ENCODE results near the gene NEDD8. TPM values are rescaled to one million over a fixed set of nuclear protein-coding genes. Genes with fewer than 3 reads are reported as not detected.

Gene NEDD8
- total and polyA plus RNA-seq, 4 donors = 32.3 to 136 (median 78.1) TPM

DNA sequence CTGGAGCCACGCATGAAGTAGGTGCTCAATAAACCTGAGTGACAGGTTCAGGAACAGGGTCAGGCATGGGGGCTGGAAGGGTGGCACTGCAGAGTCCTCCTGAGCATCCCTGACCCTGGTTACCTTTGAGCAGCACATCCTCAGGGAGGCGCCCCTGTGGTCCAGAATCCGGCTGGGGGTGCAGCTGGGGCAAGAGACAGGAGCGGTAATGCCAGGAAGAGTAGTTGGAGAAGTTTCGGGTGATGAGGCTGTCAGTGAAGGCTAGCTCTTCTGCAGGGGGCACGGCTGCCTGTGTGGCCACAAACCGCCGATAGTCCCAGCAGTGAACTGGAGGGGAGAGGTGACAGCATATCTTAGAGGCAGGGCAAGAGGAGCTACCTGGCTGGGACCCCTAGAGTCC is 37.2 kb upstream of the NEDD8 start:
- H3K36me3 ChIP-seq (ENCODE audit: control insufficient read depth in 4 of 4, insufficient read depth in 3 of 4, low read depth in 1 of 4, low read length in 3 of 4) = peaks cover 0 to 38% (median 10%) of the 10 kb centered on the region in 4 donors
- H3K27me3 ChIP-seq (ENCODE audit: control insufficient read depth in 4 of 4, insufficient read depth in 4 of 4, low read length in 3 of 4) = no peaks in the 10 kb centered on the region
- no peak for DNase-seq (ENCODE audit: low spot score)
- TF ChIP-seq, protein P1, sequence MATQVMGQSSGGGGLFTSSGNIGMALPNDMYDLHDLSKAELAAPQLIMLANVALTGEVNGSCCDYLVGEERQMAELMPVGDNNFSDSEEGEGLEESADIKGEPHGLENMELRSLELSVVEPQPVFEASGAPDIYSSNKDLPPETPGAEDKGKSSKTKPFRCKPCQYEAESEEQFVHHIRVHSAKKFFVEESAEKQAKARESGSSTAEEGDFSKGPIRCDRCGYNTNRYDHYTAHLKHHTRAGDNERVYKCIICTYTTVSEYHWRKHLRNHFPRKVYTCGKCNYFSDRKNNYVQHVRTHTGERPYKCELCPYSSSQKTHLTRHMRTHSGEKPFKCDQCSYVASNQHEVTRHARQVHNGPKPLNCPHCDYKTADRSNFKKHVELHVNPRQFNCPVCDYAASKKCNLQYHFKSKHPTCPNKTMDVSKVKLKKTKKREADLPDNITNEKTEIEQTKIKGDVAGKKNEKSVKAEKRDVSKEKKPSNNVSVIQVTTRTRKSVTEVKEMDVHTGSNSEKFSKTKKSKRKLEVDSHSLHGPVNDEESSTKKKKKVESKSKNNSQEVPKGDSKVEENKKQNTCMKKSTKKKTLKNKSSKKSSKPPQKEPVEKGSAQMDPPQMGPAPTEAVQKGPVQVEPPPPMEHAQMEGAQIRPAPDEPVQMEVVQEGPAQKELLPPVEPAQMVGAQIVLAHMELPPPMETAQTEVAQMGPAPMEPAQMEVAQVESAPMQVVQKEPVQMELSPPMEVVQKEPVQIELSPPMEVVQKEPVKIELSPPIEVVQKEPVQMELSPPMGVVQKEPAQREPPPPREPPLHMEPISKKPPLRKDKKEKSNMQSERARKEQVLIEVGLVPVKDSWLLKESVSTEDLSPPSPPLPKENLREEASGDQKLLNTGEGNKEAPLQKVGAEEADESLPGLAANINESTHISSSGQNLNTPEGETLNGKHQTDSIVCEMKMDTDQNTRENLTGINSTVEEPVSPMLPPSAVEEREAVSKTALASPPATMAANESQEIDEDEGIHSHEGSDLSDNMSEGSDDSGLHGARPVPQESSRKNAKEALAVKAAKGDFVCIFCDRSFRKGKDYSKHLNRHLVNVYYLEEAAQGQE (IDR thresholded peaks at IDR 0.05) = no peak
- TF ChIP-seq FOXA1 (IDR thresholded peaks at IDR 0.05) (no peak), GABPA (IDR thresholded peaks at IDR 0.05 in 1 of 2, conservative IDR thresholded peaks at IDR 0.05 in 1 of 2) (no peak), EGR1 (IDR thresholded peaks at IDR 0.05; ENCODE audit: low read depth in 2 of 2) (no peak), FOXA2 (IDR thresholded peaks at IDR 0.05) (no peak), NR2F2 (IDR thresholded peaks at IDR 0.05) (no peak), HNF4G (IDR thresholded peaks at IDR 0.05) (no peak), ZBTB33 (IDR thresholded peaks at IDR 0.05) (no peak), RAD21 (IDR thresholded peaks at IDR 0.05) (no peak)
- TF ChIP-seq, protein P2, sequence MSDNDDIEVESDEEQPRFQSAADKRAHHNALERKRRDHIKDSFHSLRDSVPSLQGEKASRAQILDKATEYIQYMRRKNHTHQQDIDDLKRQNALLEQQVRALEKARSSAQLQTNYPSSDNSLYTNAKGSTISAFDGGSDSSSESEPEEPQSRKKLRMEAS (IDR thresholded peaks at IDR 0.05) = no peak
- H3K4me1 ChIP-seq (ENCODE audit: control insufficient read depth in 4 of 4, insufficient read depth in 4 of 4, low read length in 3 of 4) = peaks cover 1 to 19% (median 4%) of the 10 kb centered on the region in 4 donors
- 95% methylated on average over 8 of the region's 8 CpGs for WGBS
- H3K4me3 ChIP-seq (ENCODE audit: low read depth in 1 of 3, low read length in 3 of 3) = no peak overlapping the region
- no peak overlapping the region for H3K9ac ChIP-seq (ENCODE audit: low read depth in 1 of 2, low read length in 2 of 2)
- H3K9me3 ChIP-seq (ENCODE audit: control insufficient read depth in 4 of 4, low read length in 3 of 4) = no peaks in the 10 kb centered on the region
- no peak overlapping the region for H3K27ac ChIP-seq (ENCODE audit: low read depth in 1 of 2, low read length in 2 of 2)

DNA sequence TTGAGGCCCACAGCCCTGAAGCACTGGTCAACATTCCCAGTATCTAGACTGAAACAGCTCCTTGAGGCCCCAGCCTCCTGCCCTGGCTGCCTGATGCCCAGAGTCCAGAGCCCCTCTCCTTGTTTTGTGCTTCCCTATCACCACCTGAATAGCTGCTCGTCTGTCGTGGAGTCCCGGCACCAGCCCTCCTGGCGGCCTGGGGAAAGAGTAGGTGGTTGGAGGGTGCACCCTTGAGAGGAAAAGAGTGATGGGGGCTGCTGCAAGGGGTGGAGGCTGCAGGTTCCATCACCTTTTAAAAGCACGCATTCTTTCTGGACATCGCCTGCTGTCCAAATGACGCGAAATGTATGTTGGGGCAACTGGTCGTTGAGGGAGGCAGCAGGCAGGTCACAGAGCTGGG is 36.1 kb upstream of the NEDD8 start:
- Histone ChIP-seq H3K27me3 (ENCODE audit: control insufficient read depth in 4 of 4, insufficient read depth in 4 of 4, low read length in 3 of 4) (no peaks in the 10 kb centered on the region), H3K27ac (ENCODE audit: low read depth in 1 of 2, low read length in 2 of 2) (no peak overlapping the region), H3K9me3 (ENCODE audit: control insufficient read depth in 4 of 4, low read length in 3 of 4) (no peaks in the 10 kb centered on the region), H3K36me3 (ENCODE audit: control insufficient read depth in 4 of 4, insufficient read depth in 3 of 4, low read depth in 1 of 4, low read length in 3 of 4) (peaks cover 0 to 38% (median 10%) of the 10 kb centered on the region in 4 donors), H3K9ac (ENCODE audit: low read depth in 1 of 2, low read length in 2 of 2) (no peak overlapping the region), H3K4me3 (ENCODE audit: low read depth in 1 of 3, low read length in 3 of 3) (no peak overlapping the region), H3K4me1 (ENCODE audit: control insufficient read depth in 4 of 4, insufficient read depth in 4 of 4, low read length in 3 of 4) (peaks cover 1 to 11% (median 4%) of the 10 kb centered on the region in 4 donors)
- TF ChIP-seq, protein P2 (IDR thresholded peaks at IDR 0.05) = no peak
- WGBS = 93% methylated on average over 9 of the region's 9 CpGs
- no peak for DNase-seq (ENCODE audit: low spot score)

DNA sequence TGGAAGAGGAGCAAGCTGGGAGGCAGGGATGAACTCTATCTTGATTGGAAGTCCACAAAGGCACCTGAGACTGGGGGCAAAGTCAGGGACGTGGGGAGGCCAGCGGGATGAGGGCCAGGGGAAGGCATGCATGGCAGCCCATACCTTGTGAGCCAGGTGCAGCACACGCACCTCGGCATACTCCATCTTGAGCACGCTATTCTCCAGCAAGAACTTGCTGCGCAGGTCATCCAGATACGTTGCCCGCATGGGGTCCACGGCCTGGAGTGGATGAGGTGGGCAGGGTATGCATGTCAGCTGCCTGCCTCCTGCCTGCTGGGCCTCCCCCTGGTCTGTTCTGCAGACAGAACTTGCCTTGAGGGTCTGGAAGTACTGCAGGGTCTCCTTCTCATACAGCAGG is 35.3 kb upstream of the NEDD8 start:
- no peak for DNase-seq (ENCODE audit: low spot score)
- TF ChIP-seq, protein P1 (IDR thresholded peaks at IDR 0.05) = no peak
- no peak for TF ChIP-seq SP1 (IDR thresholded peaks at IDR 0.05)
- TF ChIP-seq, protein P3, sequence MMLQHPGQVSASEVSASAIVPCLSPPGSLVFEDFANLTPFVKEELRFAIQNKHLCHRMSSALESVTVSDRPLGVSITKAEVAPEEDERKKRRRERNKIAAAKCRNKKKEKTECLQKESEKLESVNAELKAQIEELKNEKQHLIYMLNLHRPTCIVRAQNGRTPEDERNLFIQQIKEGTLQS (IDR thresholded peaks at IDR 0.05) = no peak
- no peak for TF ChIP-seq NR2F2 (IDR thresholded peaks at IDR 0.05)
- TF ChIP-seq GABPA (IDR thresholded peaks at IDR 0.05 in 1 of 2, conservative IDR thresholded peaks at IDR 0.05 in 1 of 2) = no peak
- no peak for TF ChIP-seq FOXA2 (IDR thresholded peaks at IDR 0.05)
- TF ChIP-seq, protein P2 (IDR thresholded peaks at IDR 0.05) = no peak
- TF ChIP-seq, protein P4, sequence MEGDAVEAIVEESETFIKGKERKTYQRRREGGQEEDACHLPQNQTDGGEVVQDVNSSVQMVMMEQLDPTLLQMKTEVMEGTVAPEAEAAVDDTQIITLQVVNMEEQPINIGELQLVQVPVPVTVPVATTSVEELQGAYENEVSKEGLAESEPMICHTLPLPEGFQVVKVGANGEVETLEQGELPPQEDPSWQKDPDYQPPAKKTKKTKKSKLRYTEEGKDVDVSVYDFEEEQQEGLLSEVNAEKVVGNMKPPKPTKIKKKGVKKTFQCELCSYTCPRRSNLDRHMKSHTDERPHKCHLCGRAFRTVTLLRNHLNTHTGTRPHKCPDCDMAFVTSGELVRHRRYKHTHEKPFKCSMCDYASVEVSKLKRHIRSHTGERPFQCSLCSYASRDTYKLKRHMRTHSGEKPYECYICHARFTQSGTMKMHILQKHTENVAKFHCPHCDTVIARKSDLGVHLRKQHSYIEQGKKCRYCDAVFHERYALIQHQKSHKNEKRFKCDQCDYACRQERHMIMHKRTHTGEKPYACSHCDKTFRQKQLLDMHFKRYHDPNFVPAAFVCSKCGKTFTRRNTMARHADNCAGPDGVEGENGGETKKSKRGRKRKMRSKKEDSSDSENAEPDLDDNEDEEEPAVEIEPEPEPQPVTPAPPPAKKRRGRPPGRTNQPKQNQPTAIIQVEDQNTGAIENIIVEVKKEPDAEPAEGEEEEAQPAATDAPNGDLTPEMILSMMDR (IDR thresholded peaks at IDR 0.05; ENCODE audit: low read depth, low read length, missing input control) = no peak
- TF ChIP-seq FOXA1 (IDR thresholded peaks at IDR 0.05) = no peak
- no peak for TF ChIP-seq TAF1 (conservative IDR thresholded peaks at IDR 0.05)
- no peak for TF ChIP-seq YY1 (IDR thresholded peaks at IDR 0.05)

More for the DNA sequence above, 35.3 kb upstream of the NEDD8 start:
- no peaks in the 10 kb centered on the region for H3K27me3 ChIP-seq (ENCODE audit: control insufficient read depth in 4 of 4, insufficient read depth in 4 of 4, low read length in 3 of 4)
- no peak overlapping the region for H3K9ac ChIP-seq (ENCODE audit: low read depth in 1 of 2, low read length in 2 of 2)
- H3K27ac ChIP-seq (ENCODE audit: low read depth in 1 of 2, low read length in 2 of 2) = no peak overlapping the region
- peaks cover 0 to 38% (median 10%) of the 10 kb centered on the region in 4 donors for H3K36me3 ChIP-seq (ENCODE audit: control insufficient read depth in 4 of 4, insufficient read depth in 3 of 4, low read depth in 1 of 4, low read length in 3 of 4)
- 95% methylated on average over 9 of the region's 9 CpGs for WGBS
- peaks cover 1 to 11% (median 4%) of the 10 kb centered on the region in 4 donors for H3K4me1 ChIP-seq (ENCODE audit: control insufficient read depth in 4 of 4, insufficient read depth in 4 of 4, low read length in 3 of 4)
- no peak overlapping the region for H3K4me3 ChIP-seq (ENCODE audit: low read depth in 1 of 3, low read length in 3 of 3)
- H3K9me3 ChIP-seq (ENCODE audit: control insufficient read depth in 4 of 4, low read length in 3 of 4) = no peaks in the 10 kb centered on the region
